HepG2 (cell line): ENCODE measurements around the gene HYAL2. TPM values are rescaled to one million over a fixed set of nuclear protein-coding genes. Genes with fewer than 3 reads are reported as not detected.

Experiments
- ATAC-seq: fragments of 200-7000 bp; cut with Tn5 transposase; 3 replicates; pipeline ENCODE4 v1.9.1; 2020; ENCODE audit warnings: mild to moderate bottlenecking, moderate library complexity
- BruUV-seq: library from RNA; stranded (reverse); fragments of 400-500 nt; replicated peaks from 2 replicates; lab custom pipeline; 2021; lab: Mats Ljungman, UMichigan
- CTCF ChIA-PET: fragments of 300-600 bp; formaldehyde crosslinking; extraction: SDS; loops from one replicate; lab custom pipeline; 2021; ENCODE audit warnings: low total read pairs, inconsistent platforms, low intra/inter-chr PET ratio; lab: Yijun Ruan, JAX
- POLR2A ChIA-PET: fragments of 350-600 bp; sonication (Branson Sonifier 250); formaldehyde crosslinking; loops from one replicate; lab custom pipeline; 2020; ENCODE audit warnings: antibody characterized with exemption, inconsistent platforms; lab: Yijun Ruan, JAX
- DNase-seq: peaks from one replicate; pipeline ENCODE4 v3.0.0-alpha.2; 2015; ENCODE audit warnings: low spot score
- FAIRE-seq: peaks from 3 replicates; lab custom pipeline; 2011; peaks lifted over from hg19 to GRCh38; lab: Jason Lieb, UNC
- H2AFZ ChIP-seq: one replicate; pipeline ENCODE4 v1.6.1; 2011; ENCODE audit warnings: low read length, inconsistent platforms
- H3K27ac ChIP-seq: fragments of 300-600 bp; 3 replicates; pipeline ENCODE4 v1.8.0; 2011; ENCODE audit warnings: mixed run types, mild to moderate bottlenecking, mixed read lengths, low read length, inconsistent platforms; ENCODE audit not compliant: insufficient read depth; ENCODE audit errors: extremely low read length
- H3K27me3 ChIP-seq, 2 experiments: fragments of 200-600 bp in 1 of 2; 2 replicates in 1 of 2; 3 replicates in 1 of 2; pipeline versions ENCODE4 v1.6.0 to v1.8.0; 2011; ENCODE audit warnings: low read length in 2 of 2, mild to moderate bottlenecking in 2 of 2, moderate library complexity in 2 of 2, inconsistent platforms in 1 of 2; ENCODE audit not compliant: insufficient read depth in 2 of 2, control insufficient read depth in 1 of 2
- H3K36me3 ChIP-seq, 2 experiments: fragments of 200-600 bp in 1 of 2; replicated peaks in 1 of 2; 2 replicates in 1 of 2; 3 replicates in 1 of 2; pipeline versions ENCODE4 v1.5.1 to v1.8.0; 2011; ENCODE audit warnings: low read length in 2 of 2, inconsistent platforms in 1 of 2; ENCODE audit not compliant: insufficient read depth in 2 of 2, control insufficient read depth in 1 of 2
- H3K4me1 ChIP-seq: 2 replicates; pipeline ENCODE4 v1.5.1; 2012; ENCODE audit warnings: low read length, inconsistent platforms; ENCODE audit not compliant: insufficient read depth
- H3K4me2 ChIP-seq: 2 replicates; pipeline ENCODE4 v1.6.0; 2011; ENCODE audit warnings: low read depth, low read length, inconsistent platforms
- H3K4me3 ChIP-seq, 3 experiments: fragments of 200-600 bp in 1 of 3; sonication (generic), shearing (Covaris generic) in 1 of 3; replicated peaks in 1 of 3; 2 replicates each; pipeline ENCODE4 v1.5.1; 2011 to 2016; ENCODE audit warnings: low read length in 3 of 3, inconsistent platforms in 2 of 3, low read depth in 2 of 3, mild to moderate bottlenecking in 2 of 3, control low read depth in 1 of 3, mixed read lengths in 1 of 3; ENCODE audit not compliant: insufficient read depth in 1 of 3
- H3K79me2 ChIP-seq: one replicate; pipeline ENCODE4 v1.6.1; 2011; ENCODE audit warnings: low read length, inconsistent platforms; ENCODE audit not compliant: insufficient read depth
- H3K9ac ChIP-seq: 2 replicates; pipeline ENCODE4 v1.6.0; 2011; ENCODE audit warnings: mild to moderate bottlenecking, low read depth, low read length, inconsistent platforms; ENCODE audit not compliant: insufficient read depth
- H3K9me3 ChIP-seq: 2 replicates; pipeline ENCODE4 v1.5.1; 2012; ENCODE audit warnings: mild to moderate bottlenecking, low read length
- H4K20me1 ChIP-seq: 2 replicates; pipeline ENCODE4 v1.6.0; 2011; ENCODE audit warnings: inconsistent platforms, mild to moderate bottlenecking, low read length, moderate library complexity; ENCODE audit not compliant: insufficient read depth
- CBFB ChIP-seq: sonication (generic); formaldehyde crosslinking; IDR thresholded peaks from 2 replicates; pipeline ENCODE4 v1.4.0; 2020; ENCODE audit warnings: missing genetic modification reagents
- FOXO4 ChIP-seq: sonication (generic); formaldehyde crosslinking; conservative IDR thresholded peaks from 2 replicates; pipeline ENCODE4 v1.8.1; 2023; ENCODE audit warnings: missing genetic modification reagents
- GABPA ChIP-seq, 2 experiments: IDR thresholded peaks; 2 replicates each; pipeline ENCODE4 v1.6.1; 2011 to 2016; ENCODE audit warnings: low read depth in 2 of 2, low read length in 1 of 2, missing biosample characterization in 1 of 2, missing genetic modification characterization in 1 of 2
- SOX13 ChIP-seq, 3 experiments: fragments of 450-650 bp in 1 of 3; sonication (generic) in 1 of 3; formaldehyde crosslinking in 1 of 3; IDR thresholded peaks in 2 of 3; conservative IDR thresholded peaks in 1 of 3; 2 replicates each; pipeline versions ENCODE4 v1.5.0 to v1.6.1; 2016 to 2020; ENCODE audit warnings: antibody characterized with exemption in 1 of 3, mild to moderate bottlenecking in 1 of 3, missing compliant biosample characterization in 1 of 3, missing genetic modification reagents in 1 of 3, moderate library complexity in 1 of 3
- ZNF274 ChIP-seq: sonication (generic); formaldehyde crosslinking; IDR thresholded peaks from 2 replicates; pipeline ENCODE4 v1.5.1; 2020; ENCODE audit warnings: mild to moderate bottlenecking, missing genetic modification reagents
- WGBS: methylation state at CpG from one replicate; pipeline ENCODE4 v1.1.6; 2017; ENCODE audit warnings: low lambda C conversion rate; 5-methylcytosine and 5-hydroxymethylcytosine counted together
- in situ Hi-C: cut with HindIII; loops from 2 replicates; pipeline ENCODE4 v1.10.0; 2017; ENCODE audit warnings: low pct_unique_long_range_greater_than_20kb; ENCODE audit not compliant: extremely low pct_ligation_motif_present
- intact Hi-C: fragments of 100-400 bp; cut with micrococcal nuclease; formaldehyde crosslinking; loops from one replicate; pipeline ENCODE4 v1.10.0; 2022; ENCODE audit not compliant: unreplicated experiment
- polyA plus RNA-seq, 8 experiments: library from polyadenylated mRNA; depleted of rRNA in 3 of 8; stranded (reverse) in 7 of 8; unstranded in 1 of 8; fragments of >200 nt; fragmentation: Illumina TruSeq in 4 of 8; extraction: Trizol in 4 of 8; gene quantifications; 2 replicates each; pipeline versions ENCODE4 v1.2.1 to v1.2.3, GENCODE V29; 2011 to 2016; ENCODE audit warnings: low read depth in 4 of 8, missing spikeins in 1 of 8, mixed read lengths in 1 of 8; ENCODE audit not compliant: insufficient read depth in 1 of 8
- total RNA-seq, 5 experiments: library from RNA; depleted of rRNA; stranded (reverse); fragments of >200 nt; fragmentation: Illumina TruSeq; extraction: Trizol; gene quantifications; 2 replicates each; pipeline ENCODE4 v1.2.3, GENCODE V29; 2016; ENCODE audit warnings: low read depth in 1 of 5
- TF ChIP-seq, protein P1 (sequence below): sonication (generic); formaldehyde crosslinking; IDR thresholded peaks from 2 replicates; pipeline ENCODE4 v1.4.0; 2020; ENCODE audit warnings: low read depth, missing genetic modification reagents

HYAL2 gene
- total and polyA plus RNA-seq, 2 of the 13 experiments (the other 11 are each of a cell fraction or from before 2014, with no cell fraction given), result 76.2 to 102 TPM

- Histone ChIP-seq H3K27me3 (no peaks in the 10 kb centered on the region; a peak in 1 of 5 replicates), H4K20me1 (no peaks in the 10 kb centered on the region), H3K79me2 (peaks cover 35% of the 10 kb centered on the region), H3K4me3 (peak overlapping the region in 1 of 3 experiments; percentile 17; a peak in 1 of 6 replicates), H3K4me1 (peaks cover 69% of the 10 kb centered on the region), H3K9ac (peak overlapping the region; percentile 7; the same call in 1 of the 2 replicates), H3K27ac (peak overlapping the region; percentile 100), H2AFZ (no peak overlapping the region), H3K4me2 (peak overlapping the region; percentile 94; the same call in 1 of the 2 replicates), H3K36me3 (peaks cover 3 to 21% of the 10 kb centered on the region in 2 experiments; a peak in 4 of 5 replicates), H3K9me3 (no peaks in the 10 kb centered on the region)
- CTCF ChIA-PET, result interaction anchor here (1.1 to 1.5 kb wide), 4 partner anchors 21 to 66 kb away, joined by 4 to 14 read pairs (median 7); partner anchors contain the start of genes HYAL1 and IFRD2
- FAIRE-seq, result no peak
- intact Hi-C loops (loop anchor here (1.0 kb wide), 2 partner anchors 20 to 49 kb away; partner anchors contain the start of gene HYAL1), in situ Hi-C loops (loop anchor here (5.0 kb wide), 1 partner anchor 61 kb away; no protein-coding TSS in a partner anchor)
- POLR2A ChIA-PET, result interaction anchor here (0.7 to 13.0 kb wide), 10 partner anchors 13 to 66 kb away, joined by 3 to 222 read pairs (median 6); partner anchors contain the start of genes CYB561D2, HYAL1, HYAL3 and IFRD2
- 62% methylated on average over 3 of the region's 5 CpGs for WGBS
- BruUV-seq, result no TSS peak
- DNase-seq, result no peak
- ATAC-seq, result no peak
- TF ChIP-seq SOX13 (IDR thresholded peaks at IDR 0.05) (no peak), SOX13 (CRISPR knock-in tag; conservative IDR thresholded peaks at IDR 0.05 in 1 of 2, IDR thresholded peaks at IDR 0.05 in 1 of 2) (0 out of 4 replicates have a peak, but pooled peaks of 1 of the 2 experiments have one; percentile 6), GABPA (IDR thresholded peaks at IDR 0.05; ENCODE audit: low read depth, low read length) (no peak), GABPA (CRISPR knock-in tag; IDR thresholded peaks at IDR 0.05; ENCODE audit: low read depth) (0 out of 2 replicates have a peak, but pooled peaks have one; percentile 10), FOXO4 (0 out of 2 replicates have a peak, but pooled peaks have one; percentile 54), ZNF274 (0 out of 2 replicates have a peak, but pooled peaks have one; percentile 6), CBFB (CRISPR knock-in tag) (no peak)
- TF ChIP-seq, protein P1, sequence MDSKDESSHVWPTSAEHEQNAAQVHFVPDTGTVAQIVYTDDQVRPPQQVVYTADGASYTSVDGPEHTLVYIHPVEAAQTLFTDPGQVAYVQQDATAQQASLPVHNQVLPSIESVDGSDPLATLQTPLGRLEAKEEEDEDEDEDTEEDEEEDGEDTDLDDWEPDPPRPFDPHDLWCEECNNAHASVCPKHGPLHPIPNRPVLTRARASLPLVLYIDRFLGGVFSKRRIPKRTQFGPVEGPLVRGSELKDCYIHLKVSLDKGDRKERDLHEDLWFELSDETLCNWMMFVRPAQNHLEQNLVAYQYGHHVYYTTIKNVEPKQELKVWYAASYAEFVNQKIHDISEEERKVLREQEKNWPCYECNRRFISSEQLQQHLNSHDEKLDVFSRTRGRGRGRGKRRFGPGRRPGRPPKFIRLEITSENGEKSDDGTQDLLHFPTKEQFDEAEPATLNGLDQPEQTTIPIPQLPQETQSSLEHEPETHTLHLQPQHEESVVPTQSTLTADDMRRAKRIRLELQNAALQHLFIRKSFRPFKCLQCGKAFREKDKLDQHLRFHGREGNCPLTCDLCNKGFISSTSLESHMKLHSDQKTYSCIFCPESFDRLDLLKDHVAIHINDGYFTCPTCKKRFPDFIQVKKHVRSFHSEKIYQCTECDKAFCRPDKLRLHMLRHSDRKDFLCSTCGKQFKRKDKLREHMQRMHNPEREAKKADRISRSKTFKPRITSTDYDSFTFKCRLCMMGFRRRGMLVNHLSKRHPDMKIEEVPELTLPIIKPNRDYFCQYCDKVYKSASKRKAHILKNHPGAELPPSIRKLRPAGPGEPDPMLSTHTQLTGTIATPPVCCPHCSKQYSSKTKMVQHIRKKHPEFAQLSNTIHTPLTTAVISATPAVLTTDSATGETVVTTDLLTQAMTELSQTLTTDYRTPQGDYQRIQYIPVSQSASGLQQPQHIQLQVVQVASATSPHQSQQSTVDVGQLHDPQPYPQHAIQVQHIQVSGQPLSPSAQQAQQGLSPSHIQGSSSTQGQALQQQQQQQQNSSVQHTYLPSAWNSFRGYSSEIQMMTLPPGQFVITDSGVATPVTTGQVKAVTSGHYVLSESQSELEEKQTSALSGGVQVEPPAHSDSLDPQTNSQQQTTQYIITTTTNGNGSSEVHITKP (CRISPR knock-in tag), result 0 out of 2 replicates have a peak, but pooled peaks have one; percentile 6
Measured at GRCh38 chr3:50323614-50324199, 1.2 kb upstream of the HYAL2 start.
